WTC11 (cell line): ENCODE results near the gene ZBTB7B. TPM values are rescaled to one million over a fixed set of nuclear protein-coding genes. Genes with fewer than 3 reads are reported as not detected.
A peak's percentile ranks its signal among the peaks of the same experiment; 100 is the strongest.

ENCODE experiments used
- AR ChIP-seq: fragments of 250-450 bp; sonication (Bioruptor Pico); IDR thresholded peaks from 2 replicates; pipeline ENCODE4 v1.9.0; 2021; ENCODE audit warnings: mild to moderate bottlenecking
- ARID4B ChIP-seq: sonication (generic); formaldehyde crosslinking; IDR thresholded peaks from 2 replicates; pipeline ENCODE4 v1.8.0; 2023; ENCODE audit warnings: missing genetic modification reagents, mild to moderate bottlenecking, borderline replicate concordance
- CTCF ChIP-seq: fragments of 200-600 bp; IDR thresholded peaks from 2 replicates; pipeline ENCODE4 v1.8.0; 2022; ENCODE audit warnings: antibody characterized with exemption
- ELF4 ChIP-seq: sonication (generic); formaldehyde crosslinking; IDR thresholded peaks from 2 replicates; pipeline ENCODE4 v1.8.1; 2022; ENCODE audit warnings: low read depth, mild to moderate bottlenecking, moderate library complexity, missing genetic modification reagents
- EMX1 ChIP-seq: fragments of 250-450 bp; sonication (Bioruptor Pico); IDR thresholded peaks from 2 replicates; pipeline ENCODE4 v1.8.0; 2021; ENCODE audit warnings: mild to moderate bottlenecking
- HMGA2 ChIP-seq: fragments of 250-450 bp; sonication (Bioruptor Pico); IDR thresholded peaks from 2 replicates; pipeline ENCODE4 v1.4.0; 2021; ENCODE audit warnings: mild to moderate bottlenecking, moderate library complexity
- NFATC4 ChIP-seq: fragments of 250-450 bp; sonication (Bioruptor Pico); IDR thresholded peaks from 2 replicates; pipeline ENCODE4 v1.9.0; 2021; ENCODE audit warnings: mild to moderate bottlenecking
- NFYB ChIP-seq: sonication (generic); formaldehyde crosslinking; conservative IDR thresholded peaks from 2 replicates; pipeline ENCODE4 v1.8.0; 2022; ENCODE audit warnings: low read depth, missing genetic modification reagents
- NR2C2 ChIP-seq: sonication (generic); formaldehyde crosslinking; IDR thresholded peaks from 2 replicates; pipeline ENCODE4 v1.8.0; 2022; ENCODE audit warnings: mild to moderate bottlenecking, missing genetic modification reagents
- PRRX2 ChIP-seq: fragments of 250-450 bp; sonication (Bioruptor Pico); IDR thresholded peaks from 2 replicates; pipeline ENCODE4 v1.8.0; 2021; ENCODE audit warnings: mild to moderate bottlenecking
- RELA ChIP-seq: sonication (generic); formaldehyde crosslinking; IDR thresholded peaks from 2 replicates; pipeline ENCODE4 v1.8.1; 2022; ENCODE audit warnings: missing genetic modification reagents, mild to moderate bottlenecking, borderline replicate concordance
- TEAD1 ChIP-seq: sonication (generic); formaldehyde crosslinking; IDR thresholded peaks from 2 replicates; pipeline ENCODE4 v1.8.0; 2022; ENCODE audit warnings: mild to moderate bottlenecking, missing genetic modification reagents
- ZNF121 ChIP-seq: sonication (generic); formaldehyde crosslinking; IDR thresholded peaks from 2 replicates; pipeline ENCODE4 v1.8.0; 2023; ENCODE audit warnings: missing genetic modification reagents
- total RNA-seq: library from RNA; stranded (reverse); gene quantifications from 3 replicates; pipeline ENCODE4 v1.2.3, GENCODE V29; 2021
- TF ChIP-seq, protein P1 (sequence below): sonication (generic); formaldehyde crosslinking; IDR thresholded peaks from 2 replicates; pipeline ENCODE4 v1.8.1; 2023; ENCODE audit warnings: mild to moderate bottlenecking, missing genetic modification reagents, borderline replicate concordance
- TF ChIP-seq, protein P2 (sequence below): fragments of 250-450 bp; sonication (Bioruptor Pico); conservative IDR thresholded peaks from 2 replicates; pipeline ENCODE4 v1.9.0; 2021; ENCODE audit warnings: mild to moderate bottlenecking
- TF ChIP-seq, protein P3 (sequence below): sonication (generic); formaldehyde crosslinking; IDR thresholded peaks from 2 replicates; pipeline ENCODE4 v1.8.1; 2022; ENCODE audit warnings: mild to moderate bottlenecking, moderate library complexity, missing genetic modification reagents
- TF ChIP-seq, protein P4 (sequence below): sonication (generic); formaldehyde crosslinking; IDR thresholded peaks from 2 replicates; pipeline ENCODE4 v1.8.0; 2023; ENCODE audit warnings: missing genetic modification reagents

Gene ZBTB7B
- total RNA-seq, 1 experiment from 2014 or later, result 29.8 TPM

DNA sequence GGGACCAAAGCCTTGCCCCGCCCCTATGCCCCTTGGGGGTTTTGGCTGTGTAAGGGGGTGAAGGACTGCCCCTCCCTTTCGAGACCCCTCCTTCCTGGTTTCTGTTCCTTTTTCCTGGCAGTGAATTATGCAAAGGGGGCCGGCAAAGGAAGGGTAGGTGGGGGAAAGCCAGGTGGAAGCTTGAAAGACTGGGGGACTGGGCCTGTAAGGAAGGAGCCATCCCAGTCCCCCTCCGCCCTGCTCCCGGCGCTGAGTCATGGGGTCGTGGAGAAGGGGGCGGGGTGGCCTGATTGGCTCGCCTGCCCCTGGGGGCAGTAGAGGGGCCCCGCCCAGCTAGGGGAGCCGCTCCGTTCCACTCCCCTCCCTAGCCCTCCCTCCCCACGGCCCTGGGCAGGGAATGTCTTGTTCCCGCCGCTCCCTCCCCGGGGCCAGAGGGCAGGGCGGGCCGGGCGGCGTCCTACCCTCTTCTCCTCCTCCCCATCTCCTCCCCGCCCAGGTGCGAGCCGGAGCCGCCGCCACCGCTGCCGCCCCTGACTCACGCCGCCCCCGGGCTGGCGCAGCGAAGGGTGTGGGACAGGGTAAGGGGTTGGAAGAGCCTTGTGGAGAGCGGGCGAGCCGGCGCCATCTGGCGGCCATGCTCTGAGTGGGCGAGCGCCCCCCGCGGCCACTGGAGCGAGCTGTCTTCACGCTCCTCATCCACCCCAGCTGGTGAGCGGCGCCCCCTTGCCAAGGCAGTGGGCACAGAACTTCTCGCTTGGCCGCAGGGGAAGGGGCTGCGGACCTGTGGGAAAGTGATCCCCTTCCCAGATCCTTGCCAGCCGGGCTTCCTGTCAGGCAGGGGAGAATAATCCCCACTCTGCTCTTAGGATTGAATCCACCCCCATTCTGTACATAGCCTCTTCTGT, 14.7 kb downstream of the ZBTB7B start (continued):
- TF ChIP-seq, protein P1, sequence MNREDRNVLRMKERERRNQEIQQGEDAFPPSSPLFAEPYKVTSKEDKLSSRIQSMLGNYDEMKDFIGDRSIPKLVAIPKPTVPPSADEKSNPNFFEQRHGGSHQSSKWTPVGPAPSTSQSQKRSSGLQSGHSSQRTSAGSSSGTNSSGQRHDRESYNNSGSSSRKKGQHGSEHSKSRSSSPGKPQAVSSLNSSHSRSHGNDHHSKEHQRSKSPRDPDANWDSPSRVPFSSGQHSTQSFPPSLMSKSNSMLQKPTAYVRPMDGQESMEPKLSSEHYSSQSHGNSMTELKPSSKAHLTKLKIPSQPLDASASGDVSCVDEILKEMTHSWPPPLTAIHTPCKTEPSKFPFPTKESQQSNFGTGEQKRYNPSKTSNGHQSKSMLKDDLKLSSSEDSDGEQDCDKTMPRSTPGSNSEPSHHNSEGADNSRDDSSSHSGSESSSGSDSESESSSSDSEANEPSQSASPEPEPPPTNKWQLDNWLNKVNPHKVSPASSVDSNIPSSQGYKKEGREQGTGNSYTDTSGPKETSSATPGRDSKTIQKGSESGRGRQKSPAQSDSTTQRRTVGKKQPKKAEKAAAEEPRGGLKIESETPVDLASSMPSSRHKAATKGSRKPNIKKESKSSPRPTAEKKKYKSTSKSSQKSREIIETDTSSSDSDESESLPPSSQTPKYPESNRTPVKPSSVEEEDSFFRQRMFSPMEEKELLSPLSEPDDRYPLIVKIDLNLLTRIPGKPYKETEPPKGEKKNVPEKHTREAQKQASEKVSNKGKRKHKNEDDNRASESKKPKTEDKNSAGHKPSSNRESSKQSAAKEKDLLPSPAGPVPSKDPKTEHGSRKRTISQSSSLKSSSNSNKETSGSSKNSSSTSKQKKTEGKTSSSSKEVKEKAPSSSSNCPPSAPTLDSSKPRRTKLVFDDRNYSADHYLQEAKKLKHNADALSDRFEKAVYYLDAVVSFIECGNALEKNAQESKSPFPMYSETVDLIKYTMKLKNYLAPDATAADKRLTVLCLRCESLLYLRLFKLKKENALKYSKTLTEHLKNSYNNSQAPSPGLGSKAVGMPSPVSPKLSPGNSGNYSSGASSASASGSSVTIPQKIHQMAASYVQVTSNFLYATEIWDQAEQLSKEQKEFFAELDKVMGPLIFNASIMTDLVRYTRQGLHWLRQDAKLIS (CRISPR knock-in tag), result peak; percentile 97; the same call in 1 of the 2 replicates
- no peak for TF ChIP-seq EMX1 (CRISPR knock-in tag)
- TF ChIP-seq ELF4 (CRISPR knock-in tag), result no peak
- TF ChIP-seq, protein P2, sequence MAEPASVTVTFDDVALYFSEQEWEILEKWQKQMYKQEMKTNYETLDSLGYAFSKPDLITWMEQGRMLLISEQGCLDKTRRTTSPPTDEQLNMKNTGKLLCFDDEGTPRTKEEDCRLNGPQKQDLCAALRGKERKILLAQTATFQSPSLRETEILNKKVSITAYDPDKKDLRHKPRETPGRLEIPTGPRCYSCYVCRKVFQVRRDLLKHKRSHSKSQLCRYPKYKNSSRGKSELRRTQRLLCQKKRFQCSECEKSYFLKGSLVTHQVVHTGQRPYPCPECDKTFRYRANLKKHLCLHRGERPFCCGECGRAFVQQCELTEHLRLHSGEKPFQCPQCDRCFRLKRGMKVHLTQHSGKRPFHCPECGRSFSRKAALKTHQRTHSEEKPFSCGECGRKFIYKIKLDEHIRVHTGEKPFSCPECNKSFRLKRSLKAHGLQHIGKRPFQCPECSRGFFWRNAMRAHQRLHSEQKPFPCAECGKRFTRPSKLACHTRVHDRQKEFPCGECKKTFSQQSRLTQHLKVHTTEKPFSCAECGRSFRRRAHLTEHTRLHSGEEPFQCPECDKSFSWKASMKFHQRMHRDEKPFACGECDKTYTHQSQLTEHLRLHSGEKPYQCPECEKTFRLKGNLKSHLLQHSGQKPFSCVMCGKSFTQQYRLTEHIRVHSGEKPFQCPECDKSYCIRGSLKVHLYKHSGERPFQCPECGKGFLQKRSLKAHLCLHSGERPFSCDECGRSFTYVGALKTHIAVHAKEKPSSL (CRISPR knock-in tag), result no peak
- no peak for TF ChIP-seq AR
- no peak for TF ChIP-seq HMGA2 (CRISPR knock-in tag)
- no peak for TF ChIP-seq PRRX2 (CRISPR knock-in tag)
- peak; percentile 23; the same call in 1 of the 2 replicates for TF ChIP-seq NFATC4 (CRISPR knock-in tag)
- TF ChIP-seq CTCF, result peak; percentile 84
- TF ChIP-seq ARID4B (CRISPR knock-in tag), result peak; percentile 84; the same call in 1 of the 2 replicates
- TF ChIP-seq, protein P3, sequence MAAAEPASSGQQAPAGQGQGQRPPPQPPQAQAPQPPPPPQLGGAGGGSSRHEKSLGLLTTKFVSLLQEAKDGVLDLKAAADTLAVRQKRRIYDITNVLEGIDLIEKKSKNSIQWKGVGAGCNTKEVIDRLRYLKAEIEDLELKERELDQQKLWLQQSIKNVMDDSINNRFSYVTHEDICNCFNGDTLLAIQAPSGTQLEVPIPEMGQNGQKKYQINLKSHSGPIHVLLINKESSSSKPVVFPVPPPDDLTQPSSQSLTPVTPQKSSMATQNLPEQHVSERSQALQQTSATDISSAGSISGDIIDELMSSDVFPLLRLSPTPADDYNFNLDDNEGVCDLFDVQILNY (CRISPR knock-in tag), result peak; percentile 93
- TF ChIP-seq TEAD1 (CRISPR knock-in tag), result peak; percentile 88
- TF ChIP-seq RELA (CRISPR knock-in tag), result no peak
- TF ChIP-seq, protein P4, sequence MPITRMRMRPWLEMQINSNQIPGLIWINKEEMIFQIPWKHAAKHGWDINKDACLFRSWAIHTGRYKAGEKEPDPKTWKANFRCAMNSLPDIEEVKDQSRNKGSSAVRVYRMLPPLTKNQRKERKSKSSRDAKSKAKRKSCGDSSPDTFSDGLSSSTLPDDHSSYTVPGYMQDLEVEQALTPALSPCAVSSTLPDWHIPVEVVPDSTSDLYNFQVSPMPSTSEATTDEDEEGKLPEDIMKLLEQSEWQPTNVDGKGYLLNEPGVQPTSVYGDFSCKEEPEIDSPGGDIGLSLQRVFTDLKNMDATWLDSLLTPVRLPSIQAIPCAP (CRISPR knock-in tag), result 0 out of 2 replicates have a peak, but pooled peaks have one; percentile 23
- TF ChIP-seq NR2C2, result no peak
- no peak for TF ChIP-seq ZNF121 (CRISPR knock-in tag)
- 0 out of 2 replicates have a peak, but pooled peaks have one; percentile 14 for TF ChIP-seq NFYB (CRISPR knock-in tag)
